HepG2 (cell line): ENCODE data around the gene SLC66A3. TPM values are rescaled to one million over a fixed set of nuclear protein-coding genes. Genes with fewer than 3 reads are reported as not detected.

Experiments used
- ATAC-seq: fragments of 200-7000 bp; cut with Tn5 transposase; 3 replicates; pipeline ENCODE4 v1.9.1; 2020; ENCODE audit warnings: mild to moderate bottlenecking, moderate library complexity
- BruUV-seq: library from RNA; stranded (reverse); fragments of 400-500 nt; replicated peaks from 2 replicates; lab custom pipeline; 2021; lab: Mats Ljungman, UMichigan
- CTCF ChIA-PET: fragments of 300-600 bp; formaldehyde crosslinking; extraction: SDS; loops from one replicate; lab custom pipeline; 2021; ENCODE audit warnings: low total read pairs, inconsistent platforms, low intra/inter-chr PET ratio; lab: Yijun Ruan, JAX
- POLR2A ChIA-PET: fragments of 350-600 bp; sonication (Branson Sonifier 250); formaldehyde crosslinking; loops from one replicate; lab custom pipeline; 2020; ENCODE audit warnings: antibody characterized with exemption, inconsistent platforms; lab: Yijun Ruan, JAX
- DNase-seq: peaks from one replicate; pipeline ENCODE4 v3.0.0-alpha.2; 2015; ENCODE audit warnings: low spot score
- FAIRE-seq: peaks from 3 replicates; lab custom pipeline; 2011; peaks lifted over from hg19 to GRCh38; lab: Jason Lieb, UNC
- H2AFZ ChIP-seq: one replicate; pipeline ENCODE4 v1.6.1; 2011; ENCODE audit warnings: low read length, inconsistent platforms
- H3K27ac ChIP-seq: fragments of 300-600 bp; 3 replicates; pipeline ENCODE4 v1.8.0; 2011; ENCODE audit warnings: mixed run types, mild to moderate bottlenecking, mixed read lengths, low read length, inconsistent platforms; ENCODE audit not compliant: insufficient read depth; ENCODE audit errors: extremely low read length
- H3K27me3 ChIP-seq, 2 experiments: fragments of 200-600 bp in 1 of 2; 2 replicates in 1 of 2; 3 replicates in 1 of 2; pipeline versions ENCODE4 v1.6.0 to v1.8.0; 2011; ENCODE audit warnings: low read length in 2 of 2, mild to moderate bottlenecking in 2 of 2, moderate library complexity in 2 of 2, inconsistent platforms in 1 of 2; ENCODE audit not compliant: insufficient read depth in 2 of 2, control insufficient read depth in 1 of 2
- H3K36me3 ChIP-seq, 2 experiments: fragments of 200-600 bp in 1 of 2; replicated peaks in 1 of 2; 2 replicates in 1 of 2; 3 replicates in 1 of 2; pipeline versions ENCODE4 v1.5.1 to v1.8.0; 2011; ENCODE audit warnings: low read length in 2 of 2, inconsistent platforms in 1 of 2; ENCODE audit not compliant: insufficient read depth in 2 of 2, control insufficient read depth in 1 of 2
- H3K4me1 ChIP-seq: 2 replicates; pipeline ENCODE4 v1.5.1; 2012; ENCODE audit warnings: low read length, inconsistent platforms; ENCODE audit not compliant: insufficient read depth
- H3K4me2 ChIP-seq: 2 replicates; pipeline ENCODE4 v1.6.0; 2011; ENCODE audit warnings: low read depth, low read length, inconsistent platforms
- H3K4me3 ChIP-seq, 3 experiments: fragments of 200-600 bp in 1 of 3; sonication (generic), shearing (Covaris generic) in 1 of 3; replicated peaks in 1 of 3; 2 replicates each; pipeline ENCODE4 v1.5.1; 2011 to 2016; ENCODE audit warnings: low read length in 3 of 3, inconsistent platforms in 2 of 3, low read depth in 2 of 3, mild to moderate bottlenecking in 2 of 3, control low read depth in 1 of 3, mixed read lengths in 1 of 3; ENCODE audit not compliant: insufficient read depth in 1 of 3
- H3K79me2 ChIP-seq: one replicate; pipeline ENCODE4 v1.6.1; 2011; ENCODE audit warnings: low read length, inconsistent platforms; ENCODE audit not compliant: insufficient read depth
- H3K9ac ChIP-seq: 2 replicates; pipeline ENCODE4 v1.6.0; 2011; ENCODE audit warnings: mild to moderate bottlenecking, low read depth, low read length, inconsistent platforms; ENCODE audit not compliant: insufficient read depth
- H3K9me3 ChIP-seq: 2 replicates; pipeline ENCODE4 v1.5.1; 2012; ENCODE audit warnings: mild to moderate bottlenecking, low read length
- H4K20me1 ChIP-seq: 2 replicates; pipeline ENCODE4 v1.6.0; 2011; ENCODE audit warnings: inconsistent platforms, mild to moderate bottlenecking, low read length, moderate library complexity; ENCODE audit not compliant: insufficient read depth
- ARNTL ChIP-seq: sonication (generic); formaldehyde crosslinking; IDR thresholded peaks from 2 replicates; pipeline ENCODE4 v1.4.0; 2020; ENCODE audit warnings: mild to moderate bottlenecking, missing genetic modification reagents
- PAXIP1 ChIP-seq: sonication (generic); formaldehyde crosslinking; conservative IDR thresholded peaks from 2 replicates; pipeline ENCODE4 v1.4.0; 2020; ENCODE audit warnings: mild to moderate bottlenecking, missing genetic modification reagents, moderate library complexity
- PREB ChIP-seq: sonication (generic); formaldehyde crosslinking; IDR thresholded peaks from 2 replicates; pipeline ENCODE4 v1.4.0; 2020; ENCODE audit warnings: missing genetic modification reagents
- RBAK ChIP-seq: sonication (generic); formaldehyde crosslinking; IDR thresholded peaks from 2 replicates; pipeline ENCODE4 v1.5.1; 2020; ENCODE audit warnings: mild to moderate bottlenecking, missing genetic modification reagents
- RBFOX2 ChIP-seq: fragments of 200-400 bp; formaldehyde crosslinking; IDR thresholded peaks from 2 replicates; pipeline ENCODE4 v1.6.1; 2017; ENCODE audit warnings: low read depth, mild to moderate bottlenecking, low read length
- SKI ChIP-seq: fragments of 450-650 bp; IDR thresholded peaks from one replicate; pipeline ENCODE4 v1.6.1; 2018; ENCODE audit warnings: mild to moderate bottlenecking; ENCODE audit not compliant: partially characterized antibody
- ZNF18 ChIP-seq: sonication (generic); formaldehyde crosslinking; IDR thresholded peaks from 2 replicates; pipeline ENCODE4 v1.8.0; 2022; ENCODE audit warnings: mild to moderate bottlenecking, missing genetic modification reagents; ENCODE audit not compliant: insufficient replicate concordance
- ZNF430 ChIP-seq: sonication (generic); formaldehyde crosslinking; IDR thresholded peaks from 2 replicates; pipeline ENCODE4 v1.9.0; 2021; ENCODE audit warnings: mild to moderate bottlenecking, missing genetic modification reagents
- ZNF503 ChIP-seq: sonication (generic); formaldehyde crosslinking; IDR thresholded peaks from 2 replicates; pipeline ENCODE4 v1.4.0; 2020; ENCODE audit warnings: missing genetic modification reagents
- ZSCAN12 ChIP-seq: sonication (generic); formaldehyde crosslinking; IDR thresholded peaks from 2 replicates; pipeline ENCODE4 v1.9.0; 2021; ENCODE audit warnings: mild to moderate bottlenecking, missing genetic modification reagents
- ZUFSP ChIP-seq: sonication (generic); formaldehyde crosslinking; IDR thresholded peaks from 2 replicates; pipeline ENCODE4 v1.9.0; 2021; ENCODE audit warnings: missing genetic modification reagents, mild to moderate bottlenecking, borderline replicate concordance
- WGBS: methylation state at CpG from one replicate; pipeline ENCODE4 v1.1.6; 2017; ENCODE audit warnings: low lambda C conversion rate; 5-methylcytosine and 5-hydroxymethylcytosine counted together
- in situ Hi-C: cut with HindIII; loops from 2 replicates; pipeline ENCODE4 v1.10.0; 2017; ENCODE audit warnings: low pct_unique_long_range_greater_than_20kb; ENCODE audit not compliant: extremely low pct_ligation_motif_present
- intact Hi-C: fragments of 100-400 bp; cut with micrococcal nuclease; formaldehyde crosslinking; loops from one replicate; pipeline ENCODE4 v1.10.0; 2022; ENCODE audit not compliant: unreplicated experiment
- polyA plus RNA-seq, 8 experiments: library from polyadenylated mRNA; depleted of rRNA in 3 of 8; stranded (reverse) in 7 of 8; unstranded in 1 of 8; fragments of >200 nt; fragmentation: Illumina TruSeq in 4 of 8; extraction: Trizol in 4 of 8; gene quantifications; 2 replicates each; pipeline versions ENCODE4 v1.2.1 to v1.2.3, GENCODE V29; 2011 to 2016; ENCODE audit warnings: low read depth in 4 of 8, missing spikeins in 1 of 8, mixed read lengths in 1 of 8; ENCODE audit not compliant: insufficient read depth in 1 of 8
- total RNA-seq, 5 experiments: library from RNA; depleted of rRNA; stranded (reverse); fragments of >200 nt; fragmentation: Illumina TruSeq; extraction: Trizol; gene quantifications; 2 replicates each; pipeline ENCODE4 v1.2.3, GENCODE V29; 2016; ENCODE audit warnings: low read depth in 1 of 5

The SLC66A3 gene
- total and polyA plus RNA-seq, 2 of the 13 experiments (the other 11 are each of a cell fraction or from before 2014, with no cell fraction given): 2.2 to 3.7 TPM

GRCh38 chr2:11154016-11154922, 998 bp upstream of the SLC66A3 start:
- 69% methylated on average over 34 of the region's 35 CpGs for WGBS
- FAIRE-seq (no peak), ATAC-seq (peak; percentile 6), DNase-seq (no peak)
- Histone ChIP-seq H3K79me2 (no peaks in the 10 kb centered on the region), H3K27ac (no peak overlapping the region), H3K36me3 (no peaks in the 10 kb centered on the region), H3K9ac (peak overlapping the region; percentile 55; the same call in 1 of the 2 replicates), H2AFZ (peak overlapping the region; percentile 78), H4K20me1 (no peaks in the 10 kb centered on the region), H3K4me1 (peaks cover 43% of the 10 kb centered on the region), H3K4me3 (peak overlapping the region; percentile 54 to 71 (median 56)), H3K4me2 (peak overlapping the region; percentile 90), H3K27me3 (peaks cover 6 to 57% of the 10 kb centered on the region in 2 experiments; a peak in 4 of 5 replicates), H3K9me3 (no peaks in the 10 kb centered on the region)
- POLR2A ChIA-PET: interaction anchor here (0.7 to 2.1 kb wide), 10 partner anchors 9 to 342 kb away, joined by 3 to 18 read pairs (median 5); partner anchors contain the start of genes PDIA6 and ROCK2
- TSS peak; percentile 95 for BruUV-seq
- intact Hi-C loops (loop anchor here (2.0 kb wide), 1 partner anchor 21 kb away; a partner anchor contains a TSS), in situ Hi-C loops (no loop called here)
- CTCF ChIA-PET: no interaction called here
- TF ChIP-seq ZUFSP (no peak), ZSCAN12 (CRISPR knock-in tag) (no peak), RBFOX2 (no peak), ARNTL (CRISPR knock-in tag) (no peak), PAXIP1 (CRISPR knock-in tag) (peak; percentile 25; the same call in 1 of the 2 replicates), RBAK (no peak), SKI (no peak), ZNF430 (no peak), ZNF18 (no peak), ZNF503 (CRISPR knock-in tag) (no peak), PREB (no peak)
